HG03460 (cell line): ENCODE measurements around the gene CLEC16A.

Source experiments
- ATAC-seq: cut with Tn5 transposase; IDR thresholded peaks from one replicate; pipeline ENCODE4 v1.9.1; 2021; ENCODE audit not compliant: unreplicated experiment

The CLEC16A gene

GRCh38 chr16:11165894-11166665, 221.7 kb downstream of the CLEC16A start:
- no peak for ATAC-seq

- ATAC-seq: no peak
Observed at GRCh38 chr16:11167581-11167980, 223.2 kb downstream of the CLEC16A start.

- ATAC-seq: no peak
Observed at GRCh38 chr16:11168386-11169051, 224.2 kb downstream of the CLEC16A start.

DNA sequence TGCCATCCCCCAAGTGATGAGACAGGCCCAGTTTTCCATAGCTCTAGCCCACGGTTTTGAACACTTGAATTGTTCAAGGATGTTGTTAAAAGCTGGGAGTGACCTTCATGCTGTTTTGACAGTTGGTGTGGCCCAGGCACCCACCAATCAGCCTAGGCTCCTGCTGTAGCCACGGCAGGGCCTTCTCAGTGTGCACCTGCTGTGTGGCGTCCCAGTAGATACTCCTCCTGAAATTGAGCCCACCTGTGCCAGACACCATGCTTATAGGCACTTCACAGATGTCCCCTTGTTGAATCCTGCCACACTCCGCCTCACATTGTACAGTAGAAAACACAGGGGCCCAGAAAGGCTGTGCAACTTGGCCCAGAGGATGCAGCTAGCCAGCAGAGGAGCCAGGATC, 225.3 kb downstream of the CLEC16A start:
- ATAC-seq: no peak

DNA sequence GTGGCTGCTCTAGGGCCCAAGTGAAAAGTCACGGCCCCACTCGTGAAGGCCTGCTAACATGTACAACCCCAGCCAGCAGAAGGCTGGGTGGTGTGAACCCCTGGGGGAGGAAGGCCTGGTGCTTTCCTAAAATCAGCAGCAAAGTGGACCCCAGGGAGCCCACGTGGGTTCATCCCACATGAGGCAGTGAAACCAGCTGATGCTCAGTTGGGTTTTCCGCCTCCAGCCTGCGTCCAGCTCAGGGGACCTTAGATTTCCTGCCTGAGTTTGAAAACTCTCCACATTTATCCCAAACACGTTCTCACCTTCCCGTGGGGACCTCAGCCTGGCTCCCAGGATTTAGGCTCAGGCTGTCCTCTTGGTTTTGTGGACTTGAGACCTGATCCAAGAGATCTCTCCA, 225.8 kb downstream of the CLEC16A start:
- ATAC-seq: no peak

GRCh38 chr16:11170696-11171447, 226.5 kb downstream of the CLEC16A start:
- ATAC-seq: no peak

DNA sequence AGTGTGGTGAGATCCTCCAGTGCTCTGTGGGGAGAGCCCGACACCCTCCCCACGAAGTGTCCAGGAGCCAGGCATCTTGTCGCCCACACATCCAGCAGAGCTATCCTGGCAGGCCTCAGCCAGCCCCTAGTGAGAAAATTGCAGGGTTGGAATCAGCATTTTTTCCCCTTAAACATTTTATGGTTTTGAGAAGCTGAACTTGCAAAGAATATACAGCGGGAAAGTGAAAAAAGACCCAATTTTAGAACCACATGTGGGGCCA, 227.0 kb downstream of the CLEC16A start:
- ATAC-seq: no peak

GRCh38 chr16:11171757-11172299, 227.5 kb downstream of the CLEC16A start:
- no peak for ATAC-seq

DNA sequence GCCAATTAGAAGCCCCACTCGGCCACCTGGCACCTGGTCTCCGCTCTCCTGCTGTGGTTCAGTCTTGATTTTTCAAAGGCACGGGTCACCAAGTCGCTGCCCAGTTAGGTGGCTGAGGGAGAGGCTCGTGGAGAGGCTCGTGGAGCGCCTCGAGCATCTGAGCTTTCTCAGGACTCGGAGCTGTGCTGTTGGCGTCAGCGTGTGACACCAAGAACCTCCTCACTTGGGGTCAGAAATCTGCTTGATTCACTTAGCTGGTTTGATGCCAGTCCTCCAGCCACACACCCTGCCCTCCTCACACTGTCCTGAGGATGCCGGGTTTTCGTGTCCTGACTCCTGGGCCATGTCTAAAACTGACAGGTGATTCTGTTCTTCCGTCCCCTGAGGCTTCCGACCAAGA, 229.1 kb downstream of the CLEC16A start:
- no peak for ATAC-seq

DNA sequence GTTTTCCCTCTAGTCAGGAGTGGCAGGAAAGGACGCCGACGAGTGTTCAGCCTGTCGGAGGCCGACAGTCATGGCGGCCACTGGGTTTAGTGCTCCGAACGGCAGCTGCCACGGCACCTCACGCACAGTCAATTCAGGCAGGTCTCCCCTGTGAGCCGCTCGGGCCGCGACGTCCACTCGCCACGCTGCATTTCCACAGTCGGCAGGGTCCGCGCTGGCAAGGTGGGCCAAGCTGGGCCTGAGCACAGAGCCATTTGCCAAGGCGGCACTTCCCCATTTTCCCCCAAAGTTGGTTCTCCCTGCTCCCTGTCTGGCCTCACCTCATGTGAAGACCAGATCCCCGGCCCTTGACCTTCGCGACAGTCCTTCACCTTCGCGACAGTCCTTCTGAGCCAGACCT, 229.8 kb downstream of the CLEC16A start:
- no peak for ATAC-seq

DNA sequence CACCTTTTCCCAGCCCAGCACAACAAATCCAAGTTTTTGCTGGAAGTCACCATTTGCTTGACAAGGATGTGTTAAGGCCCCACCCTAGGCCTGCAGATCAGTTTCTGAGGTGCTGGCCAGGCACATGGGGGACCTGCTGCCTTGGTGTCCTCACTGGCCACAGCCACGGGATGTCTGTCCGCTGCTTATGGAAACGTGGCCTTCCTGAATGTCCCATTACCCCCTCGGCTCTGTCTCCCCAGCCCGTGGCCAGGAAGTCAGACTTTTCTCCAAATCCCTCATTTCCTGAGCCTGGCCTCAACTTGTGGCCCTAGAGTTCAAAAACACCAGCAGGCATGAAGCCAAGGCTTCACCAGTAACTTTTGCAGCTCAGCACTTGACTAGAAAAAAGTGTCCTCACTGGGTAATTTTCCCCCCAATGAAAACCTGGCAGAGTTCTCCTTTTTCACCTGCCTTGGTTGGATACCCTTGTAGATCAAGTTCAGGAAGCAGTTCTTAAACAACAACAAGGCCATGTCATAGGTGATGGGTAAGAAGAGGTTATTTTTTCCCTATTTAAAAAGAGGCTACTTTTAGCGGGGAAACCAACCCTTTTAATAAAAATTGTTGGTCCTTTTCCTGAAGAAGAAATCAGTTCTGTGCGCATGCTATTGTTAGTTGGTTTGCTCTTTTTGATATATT, 230.9 kb downstream of the CLEC16A start:
- no peak for ATAC-seq

- ATAC-seq: peak; percentile 37
Observed at GRCh38 chr16:11175787-11176341, 231.5 kb downstream of the CLEC16A start.

GRCh38 chr16:11177578-11178160, 233.3 kb downstream of the CLEC16A start:
- ATAC-seq: no peak

DNA sequence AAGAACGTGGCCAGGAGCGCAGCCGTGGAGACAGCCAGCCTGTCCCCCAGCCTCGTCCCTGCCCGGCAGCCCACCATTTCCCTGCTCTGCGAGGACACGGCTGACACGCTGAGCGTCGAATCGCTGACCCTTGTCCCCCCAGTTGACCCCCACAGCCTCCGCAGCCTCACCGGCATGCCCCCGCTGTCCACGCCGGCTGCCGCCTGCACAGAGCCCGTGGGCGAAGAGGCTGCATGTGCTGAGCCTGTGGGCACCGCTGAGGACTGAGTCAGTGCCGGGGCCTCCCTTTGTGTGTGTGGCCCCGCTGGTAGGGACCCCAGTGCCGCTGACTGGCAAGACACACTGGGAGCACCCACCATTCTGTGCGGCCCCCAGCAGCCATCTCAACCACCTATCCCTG, 234.1 kb downstream of the CLEC16A start:
- ATAC-seq: no peak

GRCh38 chr16:11179574-11179973, 235.2 kb downstream of the CLEC16A start:
- ATAC-seq: no peak

GRCh38 chr16:11180489-11180888, 236.1 kb downstream of the CLEC16A start:
- ATAC-seq: no peak

GRCh38 chr16:11181242-11181898, 237.0 kb downstream of the CLEC16A start:
- ATAC-seq: no peak

- ATAC-seq: no peak
Observed at GRCh38 chr16:11181899-11182279, 237.5 kb downstream of the CLEC16A start.

DNA sequence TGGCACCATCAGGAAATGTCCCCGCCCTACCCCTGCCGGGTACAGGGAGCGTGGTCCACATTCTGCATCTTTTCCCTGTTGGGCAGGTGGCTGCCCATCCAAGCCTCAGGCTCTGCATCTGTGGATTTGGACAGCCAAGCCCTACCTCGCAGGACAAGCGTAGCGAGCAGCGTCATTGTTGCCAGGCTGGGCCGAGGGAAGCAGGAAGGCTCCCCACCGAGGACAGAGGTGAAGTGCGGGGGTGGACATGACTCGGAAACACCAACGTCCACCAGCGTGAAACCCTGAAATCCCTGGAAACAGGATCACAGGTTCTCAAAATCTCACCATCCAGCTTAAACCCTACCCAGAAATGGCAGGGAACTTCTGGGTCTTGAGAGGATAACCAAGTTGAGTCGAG, 238.0 kb downstream of the CLEC16A start:
- no peak for ATAC-seq
